Midbrain (tissue), 1 donor: ENCODE data around the gene GORASP2.

Source experiments
- DNase-seq: peaks from one replicate; lab custom pipeline; 2025; lab: John Stamatoyannopoulos, UW

The GORASP2 gene

DNA sequence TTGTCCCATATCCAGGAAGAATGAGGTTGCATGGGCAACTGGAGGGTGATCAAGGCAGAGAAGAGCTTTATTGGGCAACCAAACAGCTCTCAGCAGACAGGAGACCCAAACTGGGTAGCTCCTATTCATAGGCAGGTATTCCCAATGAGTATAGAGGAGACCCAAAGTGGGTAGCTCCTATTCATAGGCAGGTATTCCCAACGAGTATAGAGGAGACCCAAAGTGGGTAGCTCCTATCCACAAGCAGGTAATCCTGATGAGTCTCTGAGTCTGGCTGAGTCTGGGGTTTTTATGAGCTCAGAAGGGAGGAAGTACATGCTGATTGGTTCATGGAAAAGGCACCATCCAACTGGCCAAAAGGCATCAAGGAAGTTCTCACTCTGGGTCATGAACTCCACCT, 5.3 kb upstream of the GORASP2 start:
- no peak for DNase-seq

GRCh38 chr2:170924969-170925368, 4.1 kb upstream of the GORASP2 start:
- no peak for DNase-seq

DNA sequence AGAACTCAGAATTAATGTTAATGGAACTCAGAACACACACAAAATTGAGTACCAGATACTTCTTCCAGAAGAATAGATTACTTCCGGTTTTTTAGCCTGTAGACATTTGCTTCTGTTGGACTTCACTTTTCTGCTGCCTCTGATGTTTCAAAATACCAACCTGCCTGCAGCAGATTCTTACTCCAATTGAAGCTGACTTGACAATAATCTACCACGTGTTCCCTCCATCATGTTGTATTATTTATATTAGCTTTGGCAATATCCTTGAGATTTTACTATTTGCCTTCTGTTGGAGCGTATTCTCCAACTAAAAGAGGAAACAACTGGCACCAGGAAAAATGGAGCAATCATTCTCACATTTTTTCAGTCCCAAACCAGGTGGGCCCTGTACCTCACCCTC, 3.1 kb upstream of the GORASP2 start:
- DNase-seq: no peak

DNA sequence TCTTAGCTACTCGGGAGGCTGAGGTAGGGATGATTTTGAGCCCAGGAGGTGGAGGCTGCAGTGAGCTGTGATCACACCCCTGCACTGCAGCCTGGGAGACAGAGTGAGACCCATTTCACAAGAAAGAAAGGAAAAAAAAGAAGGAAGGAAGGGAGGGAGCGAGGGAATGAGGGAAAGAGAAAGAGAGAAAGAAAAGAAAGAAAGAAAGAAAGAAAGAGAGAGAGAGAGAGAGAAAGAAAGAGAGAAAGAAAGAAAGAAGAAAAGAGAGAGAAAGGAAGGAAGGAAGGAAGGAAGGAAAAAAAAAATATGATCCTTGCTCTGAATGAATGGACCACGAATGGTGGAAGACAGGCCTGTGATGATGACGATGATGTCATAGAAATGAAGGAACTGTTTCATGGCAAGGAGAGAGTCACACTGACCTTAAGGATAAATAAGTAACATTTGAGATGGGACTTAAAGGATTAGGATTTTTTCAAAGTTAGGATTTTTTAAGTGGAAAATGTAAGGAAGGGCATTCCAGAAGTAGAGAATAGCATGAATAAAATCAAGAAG, 2.2 kb upstream of the GORASP2 start:
- no peak for DNase-seq

GRCh38 chr2:170928036-170928823, 823 bp upstream of the GORASP2 start:
- no peak for DNase-seq

DNA sequence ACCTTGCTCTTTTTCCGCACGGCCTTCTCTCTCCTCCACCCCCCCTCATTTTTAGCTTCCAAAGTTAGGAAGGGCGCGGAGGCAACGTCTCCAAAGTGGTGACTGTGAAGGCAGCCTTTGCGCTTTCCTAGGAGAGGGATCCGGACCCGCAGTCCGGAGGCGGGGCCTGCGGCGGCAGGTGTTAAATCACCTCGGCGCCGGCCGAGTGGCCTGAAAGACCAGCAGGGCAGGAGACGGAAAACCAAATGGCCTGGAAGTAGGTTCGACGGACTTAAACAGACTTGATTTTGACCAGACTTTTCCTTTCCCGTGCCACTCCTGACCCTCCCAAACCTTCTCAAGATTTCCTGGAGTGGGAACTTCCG, 615 bp downstream of the GORASP2 start:
- DNase-seq: no peak

DNA sequence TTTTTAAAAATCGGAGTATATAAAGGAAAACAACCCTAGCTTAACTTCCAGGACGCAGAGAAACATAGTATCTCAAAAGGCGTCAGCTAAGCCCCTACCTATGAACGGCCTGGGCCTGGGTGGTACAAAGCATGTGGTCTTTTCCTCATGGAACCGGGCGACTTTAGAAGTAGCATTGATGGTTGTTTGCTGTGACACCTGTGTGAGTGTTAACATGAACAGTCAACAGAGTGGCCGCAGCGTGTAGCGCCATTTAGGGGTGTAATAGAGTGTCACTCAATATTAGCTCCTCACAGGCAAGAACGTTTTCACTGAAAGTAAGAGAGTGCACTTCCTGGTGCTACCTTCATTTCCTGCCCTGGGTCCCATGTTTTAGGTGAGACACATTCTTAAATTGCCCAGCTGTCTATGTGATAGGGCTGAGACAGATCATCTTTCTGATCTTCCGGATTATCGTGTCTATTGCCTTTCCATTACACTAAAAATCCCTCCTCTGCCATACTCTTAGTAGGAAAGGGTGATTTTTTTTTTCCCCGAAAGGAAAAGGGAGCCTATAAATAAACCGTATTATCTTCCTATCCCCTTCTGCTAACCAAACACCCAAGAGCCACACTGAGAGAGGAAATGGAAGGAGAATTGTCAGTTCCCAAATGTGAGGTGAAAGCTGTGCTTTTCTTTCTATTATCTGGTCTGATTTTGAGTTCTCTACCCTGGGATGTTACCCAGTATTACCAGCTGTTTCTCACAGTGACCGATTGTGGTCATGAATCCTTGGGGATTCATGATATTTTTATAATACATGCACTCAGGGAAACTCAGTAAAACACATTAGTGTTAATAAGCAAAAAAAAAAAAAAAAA, 1.3 kb downstream of the GORASP2 start:
- no peak for DNase-seq

DNA sequence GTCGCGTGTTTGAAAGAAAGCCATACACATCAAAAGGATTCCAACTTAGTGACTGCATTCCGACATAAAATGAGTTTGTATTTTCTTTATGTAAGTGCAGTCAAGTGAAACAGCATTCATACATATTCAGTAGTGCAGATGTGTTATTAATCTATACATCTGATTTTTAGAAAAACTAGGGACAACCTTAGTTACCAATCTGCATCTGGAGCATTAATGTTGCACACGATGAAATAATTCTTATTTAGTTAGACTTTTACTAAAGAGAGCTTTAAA, 1.9 kb downstream of the GORASP2 start:
- no peak for DNase-seq

- no peak for DNase-seq
These were observed 3.1 kb downstream of the GORASP2 start for GRCh38 chr2:170932166-170932565.

DNA sequence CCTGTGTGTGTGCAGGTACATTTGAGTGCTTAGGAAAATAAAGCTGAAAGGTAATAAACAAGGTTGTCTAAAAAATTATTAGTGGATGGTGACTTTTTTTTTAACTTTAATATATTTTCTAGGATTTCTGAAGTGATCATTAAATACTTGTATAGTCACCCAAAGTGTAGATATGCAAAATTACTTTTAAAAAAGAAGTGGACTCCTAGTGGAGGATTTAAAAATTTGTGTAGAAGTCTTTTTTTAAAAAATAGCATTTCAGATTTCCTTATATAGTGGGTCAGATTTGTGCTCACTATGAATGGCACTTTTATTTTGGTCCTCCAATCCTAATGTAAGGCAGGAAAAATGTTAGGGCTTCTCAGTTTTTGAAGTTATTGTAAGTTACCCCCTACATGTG, 3.9 kb downstream of the GORASP2 start:
- DNase-seq: no peak

DNA sequence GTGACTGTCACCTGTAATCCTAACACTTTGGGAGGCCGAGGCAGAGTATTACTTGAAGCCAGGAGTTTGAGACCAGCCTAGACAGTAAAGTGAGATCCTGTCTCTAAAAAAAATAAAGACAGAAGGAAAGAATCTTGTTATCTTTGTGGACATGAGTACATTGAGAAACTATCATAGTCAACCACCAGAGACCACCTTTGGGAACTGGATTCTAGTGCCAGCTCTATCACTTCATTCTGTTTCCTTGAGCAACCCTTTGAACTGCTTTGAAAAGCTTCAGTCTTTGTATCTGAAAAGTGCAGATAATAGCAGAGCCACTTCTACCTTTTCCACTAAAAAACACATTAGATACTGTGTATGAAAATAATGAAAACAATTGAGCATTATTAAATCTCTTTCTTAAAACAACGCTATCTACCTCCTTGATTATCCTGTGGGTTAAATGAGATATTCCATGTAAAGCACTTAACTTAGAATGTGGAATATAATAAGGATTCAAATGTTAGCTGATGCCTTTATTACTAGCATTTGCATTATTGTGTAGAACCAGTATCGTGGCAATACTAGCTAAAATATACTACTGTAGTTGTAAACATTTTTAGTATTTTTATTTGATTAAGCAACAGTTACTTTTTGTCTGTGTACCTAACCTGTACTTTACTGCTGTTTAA, 8.8 kb downstream of the GORASP2 start:
- DNase-seq: no peak

GRCh38 chr2:170940066-170940465, 11.0 kb downstream of the GORASP2 start:
- DNase-seq: no peak

GRCh38 chr2:170942615-170943014, 13.6 kb downstream of the GORASP2 start:
- no peak for DNase-seq

DNA sequence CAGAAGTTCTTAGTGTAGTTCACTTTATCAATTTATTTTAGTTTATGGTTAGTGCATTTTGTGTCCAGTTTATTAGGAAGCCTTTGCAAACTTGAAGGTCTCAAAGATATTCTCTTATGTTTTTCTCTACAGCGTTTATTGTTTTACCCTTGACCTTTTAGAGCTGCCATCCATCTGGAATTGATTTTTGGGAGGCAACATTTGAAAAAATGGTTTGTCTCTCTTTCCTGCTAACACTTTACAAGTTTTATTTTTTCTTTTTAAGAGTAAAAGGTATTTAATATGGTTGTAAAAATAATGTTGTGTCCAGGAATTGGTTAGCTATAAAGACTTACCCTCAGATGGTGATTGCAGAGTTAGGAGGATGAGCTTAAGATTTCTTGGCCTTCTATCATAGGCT, 14.0 kb downstream of the GORASP2 start:
- DNase-seq: no peak

GRCh38 chr2:170943596-170943995, 14.5 kb downstream of the GORASP2 start:
- DNase-seq: no peak

DNA sequence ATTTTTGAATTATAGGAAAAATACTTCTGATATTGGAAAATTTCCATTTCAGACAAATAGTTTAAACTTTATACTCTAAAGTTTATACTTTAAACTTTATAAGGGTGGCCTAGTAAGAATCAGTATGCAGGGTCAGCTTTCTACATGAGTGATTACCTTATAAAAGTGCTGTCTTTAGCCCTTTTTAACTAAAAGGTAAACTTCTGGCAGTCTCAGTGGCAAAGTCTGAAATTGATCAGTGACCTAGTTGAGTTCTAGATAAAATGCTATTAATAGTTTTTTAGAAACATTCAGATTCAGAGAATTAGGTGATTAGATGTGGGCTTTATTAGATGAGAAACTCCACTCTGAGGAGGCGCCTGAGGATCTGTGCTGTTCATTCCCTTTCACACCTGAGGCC, 15.5 kb downstream of the GORASP2 start:
- no peak for DNase-seq

DNA sequence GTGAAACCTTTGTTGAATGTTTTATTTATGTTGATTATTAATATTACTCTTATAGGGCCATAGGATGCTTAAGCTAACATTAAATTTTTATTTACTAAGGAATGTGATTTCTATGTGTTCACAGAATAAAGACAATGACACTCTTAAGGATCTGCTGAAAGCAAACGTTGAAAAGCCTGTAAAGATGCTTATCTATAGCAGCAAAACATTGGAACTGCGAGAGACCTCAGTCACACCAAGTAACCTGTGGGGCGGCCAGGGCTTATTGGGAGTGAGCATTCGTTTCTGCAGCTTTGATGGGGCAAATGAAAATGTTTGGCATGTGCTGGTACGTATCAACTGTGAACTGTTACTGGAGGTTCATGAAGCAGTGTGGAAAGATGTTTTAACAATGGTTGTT, 20.4 kb downstream of the GORASP2 start:
- no peak for DNase-seq

- no peak for DNase-seq
These were observed 21.2 kb downstream of the GORASP2 start for GRCh38 chr2:170950221-170950761.

GRCh38 chr2:170953941-170954340, 24.9 kb downstream of the GORASP2 start:
- no peak for DNase-seq

GRCh38 chr2:170963386-170963785, 34.3 kb downstream of the GORASP2 start:
- no peak for DNase-seq

- DNase-seq: no peak
These were observed 36.6 kb downstream of the GORASP2 start for GRCh38 chr2:170965446-170966225.
